ENCODE measurements around the gene PRIMPOL.

The PRIMPOL gene

GRCh38 chr4:184668511-184669114 is 19.1 kb downstream of the PRIMPOL start:
- DNase-seq, result no peak

- DNase-seq, result no peak
Measured at GRCh38 chr4:184669251-184669650, 19.7 kb downstream of the PRIMPOL start.

- no peak for DNase-seq
Measured at GRCh38 chr4:184671101-184671500, 21.6 kb downstream of the PRIMPOL start.

GRCh38 chr4:184672741-184673140 is 23.2 kb downstream of the PRIMPOL start:
- no peak for DNase-seq

GRCh38 chr4:184674011-184674410 is 24.5 kb downstream of the PRIMPOL start:
- DNase-seq, result no peak

- no peak for DNase-seq
Measured at GRCh38 chr4:184675018-184675417, 25.5 kb downstream of the PRIMPOL start.

GRCh38 chr4:184675821-184676492 is 26.4 kb downstream of the PRIMPOL start:
- no peak for DNase-seq

- no peak for DNase-seq
Measured at GRCh38 chr4:184680698-184681097, 31.2 kb downstream of the PRIMPOL start.

- no peak for DNase-seq
Measured at GRCh38 chr4:184681916-184682315, 32.4 kb downstream of the PRIMPOL start.

GRCh38 chr4:184684491-184685189 is 35.1 kb downstream of the PRIMPOL start:
- DNase-seq, result no peak

- no peak for DNase-seq
Measured at GRCh38 chr4:184688005-184688404, 38.5 kb downstream of the PRIMPOL start.

- no peak for DNase-seq
Measured at GRCh38 chr4:184688447-184688846, 38.9 kb downstream of the PRIMPOL start.

- DNase-seq, result no peak
Measured at GRCh38 chr4:184689681-184690080, 40.1 kb downstream of the PRIMPOL start.

- DNase-seq, result no peak
Measured at GRCh38 chr4:184693056-184693455, 43.5 kb downstream of the PRIMPOL start.

- no peak for DNase-seq
Measured at GRCh38 chr4:184694412-184694956, 44.9 kb downstream of the PRIMPOL start.

- no peak for DNase-seq
Measured at GRCh38 chr4:184695178-184695896, 45.8 kb downstream of the PRIMPOL start.

GRCh38 chr4:184697956-184698355 is 48.4 kb downstream of the PRIMPOL start:
- no peak for DNase-seq

GRCh38 chr4:184699941-184700340 is 50.4 kb downstream of the PRIMPOL start:
- DNase-seq, result no peak

- no peak for DNase-seq
Measured at GRCh38 chr4:184702114-184702513, 52.6 kb downstream of the PRIMPOL start.

GRCh38 chr4:184705692-184706091 is 56.2 kb downstream of the PRIMPOL start:
- no peak for DNase-seq

- DNase-seq, result no peak
Measured at GRCh38 chr4:184706453-184706852, 56.9 kb downstream of the PRIMPOL start.

GRCh38 chr4:184712322-184712721 is 62.8 kb downstream of the PRIMPOL start:
- DNase-seq, result no peak

- no peak for DNase-seq
Measured at GRCh38 chr4:184713887-184714286, 64.3 kb downstream of the PRIMPOL start.

Measured in activated naive CD4-positive, alpha-beta T cell treated with Interleukin-2 at 50 U/mL for 16 hours (primary cell).